ENCODE results near the gene PJA2. TPM values are rescaled to one million over a fixed set of nuclear protein-coding genes. Genes with fewer than 3 reads are reported as not detected.

Gene PJA2
- total RNA-seq, 2 donors from 2014 or later: 55.9 to 102 TPM

DNA sequence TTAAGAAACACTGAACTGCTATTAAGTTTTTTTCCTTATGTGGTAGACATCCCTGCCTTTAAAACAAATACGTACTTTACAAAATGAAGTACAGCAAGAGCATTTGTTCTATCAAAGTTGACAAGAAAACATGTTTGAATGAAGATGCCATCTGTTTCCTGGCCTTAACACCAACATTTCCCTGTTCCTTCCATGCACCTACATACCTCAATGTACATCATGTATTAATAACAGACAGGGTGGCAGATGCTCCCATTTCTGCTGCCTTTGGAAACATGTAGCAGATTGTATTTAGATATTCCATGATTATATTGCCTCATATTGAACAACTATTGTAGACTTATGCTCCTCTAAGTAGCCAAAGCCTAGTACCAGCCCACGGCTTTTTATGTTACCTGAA is 104.4 kb downstream of the PJA2 start:
- intact Hi-C loops (cut with DNase I): no loop called here
- Histone ChIP-seq H3K9me3 (no peaks in the 10 kb centered on the region), H3K4me1 (no peaks in the 10 kb centered on the region), H3K27ac (no peak overlapping the region), H3K9ac (ENCODE audit: low read depth in 2 of 2, low read length in 2 of 2) (no peak overlapping the region), H3K4me3 (no peak overlapping the region), H3K27me3 (no peaks in the 10 kb centered on the region), H3K36me3 (no peaks in the 10 kb centered on the region)
- no peak for DNase-seq
- TF ChIP-seq, protein P1, sequence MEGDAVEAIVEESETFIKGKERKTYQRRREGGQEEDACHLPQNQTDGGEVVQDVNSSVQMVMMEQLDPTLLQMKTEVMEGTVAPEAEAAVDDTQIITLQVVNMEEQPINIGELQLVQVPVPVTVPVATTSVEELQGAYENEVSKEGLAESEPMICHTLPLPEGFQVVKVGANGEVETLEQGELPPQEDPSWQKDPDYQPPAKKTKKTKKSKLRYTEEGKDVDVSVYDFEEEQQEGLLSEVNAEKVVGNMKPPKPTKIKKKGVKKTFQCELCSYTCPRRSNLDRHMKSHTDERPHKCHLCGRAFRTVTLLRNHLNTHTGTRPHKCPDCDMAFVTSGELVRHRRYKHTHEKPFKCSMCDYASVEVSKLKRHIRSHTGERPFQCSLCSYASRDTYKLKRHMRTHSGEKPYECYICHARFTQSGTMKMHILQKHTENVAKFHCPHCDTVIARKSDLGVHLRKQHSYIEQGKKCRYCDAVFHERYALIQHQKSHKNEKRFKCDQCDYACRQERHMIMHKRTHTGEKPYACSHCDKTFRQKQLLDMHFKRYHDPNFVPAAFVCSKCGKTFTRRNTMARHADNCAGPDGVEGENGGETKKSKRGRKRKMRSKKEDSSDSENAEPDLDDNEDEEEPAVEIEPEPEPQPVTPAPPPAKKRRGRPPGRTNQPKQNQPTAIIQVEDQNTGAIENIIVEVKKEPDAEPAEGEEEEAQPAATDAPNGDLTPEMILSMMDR (IDR thresholded peaks at IDR 0.05): no peak

DNA sequence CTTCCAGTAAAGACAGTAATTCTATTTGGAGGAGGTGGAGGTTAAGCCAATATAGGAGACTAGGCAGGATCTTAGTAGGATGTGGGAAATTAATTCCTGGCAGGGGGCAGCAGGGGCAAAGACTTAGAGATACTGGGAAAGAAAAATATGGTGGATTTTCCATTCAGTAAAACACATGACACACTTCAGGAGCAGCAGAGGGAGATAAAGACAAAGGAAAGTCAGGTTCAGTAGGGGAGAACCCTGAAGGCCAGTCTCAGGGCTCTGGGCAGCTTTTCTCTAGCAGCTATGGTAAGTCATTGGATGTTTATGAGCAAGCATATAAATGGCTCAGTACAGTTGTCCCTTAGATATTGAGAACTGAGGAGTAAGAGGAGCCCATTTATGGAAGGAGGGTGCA is 105.5 kb downstream of the PJA2 start:
- Histone ChIP-seq H3K4me1 (no peaks in the 10 kb centered on the region), H3K36me3 (no peaks in the 10 kb centered on the region), H3K4me3 (no peak overlapping the region), H3K9ac (ENCODE audit: low read depth in 2 of 2, low read length in 2 of 2) (no peak overlapping the region), H3K9me3 (no peaks in the 10 kb centered on the region), H3K27ac (no peak overlapping the region), H3K27me3 (no peaks in the 10 kb centered on the region)
- TF ChIP-seq, protein P1 (IDR thresholded peaks at IDR 0.05): no peak
- DNase-seq: no peak
- intact Hi-C loops (cut with DNase I): no loop called here

DNA sequence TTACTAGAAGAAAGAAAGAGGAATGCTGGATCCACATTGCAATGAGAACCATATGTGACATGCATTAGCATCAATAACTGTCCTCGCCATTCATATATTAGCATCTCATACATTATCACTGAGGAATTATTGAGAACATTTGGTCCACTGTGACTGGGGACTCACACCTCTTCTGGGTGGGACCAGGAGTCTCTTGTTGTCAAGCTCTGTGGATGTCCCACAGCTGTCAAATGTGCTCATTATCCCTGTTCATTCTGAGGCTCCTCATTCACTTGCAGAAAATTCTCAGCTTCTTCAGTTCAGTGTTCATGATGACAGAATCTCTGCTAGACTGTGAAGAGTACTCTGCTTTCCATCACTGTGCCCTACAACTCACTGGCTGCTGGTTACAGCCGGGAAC is 109.4 kb downstream of the PJA2 start:
- no peak for DNase-seq
- Histone ChIP-seq H3K36me3 (no peaks in the 10 kb centered on the region), H3K27ac (no peak overlapping the region), H3K4me3 (no peak overlapping the region), H3K4me1 (no peaks in the 10 kb centered on the region), H3K27me3 (no peaks in the 10 kb centered on the region), H3K9me3 (no peaks in the 10 kb centered on the region), H3K9ac (ENCODE audit: low read depth in 2 of 2, low read length in 2 of 2) (no peak overlapping the region)
- intact Hi-C loops (cut with DNase I): no loop called here
- TF ChIP-seq, protein P1 (IDR thresholded peaks at IDR 0.05): no peak

DNA sequence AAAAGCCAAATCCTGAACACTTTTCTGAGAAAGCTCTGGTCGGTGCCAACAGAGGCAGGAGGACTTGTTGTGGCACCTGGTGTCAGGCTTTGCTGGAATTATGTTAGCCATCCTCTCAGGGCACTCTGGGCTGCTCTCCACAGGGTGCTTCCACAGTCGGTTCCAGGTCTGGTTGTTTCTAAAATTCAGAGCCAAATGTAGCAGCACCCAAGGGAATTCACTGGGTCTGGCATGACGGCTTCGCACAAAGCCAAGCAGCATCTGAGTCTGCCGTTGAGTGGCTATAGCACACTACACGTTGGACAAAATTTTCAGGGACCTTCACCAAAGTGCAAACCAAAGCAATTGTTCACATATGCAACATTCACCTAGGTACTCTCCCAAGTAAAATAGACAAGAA is 110.2 kb downstream of the PJA2 start:
- no peaks in the 10 kb centered on the region for H3K4me1 ChIP-seq
- no peaks in the 10 kb centered on the region for H3K9me3 ChIP-seq
- no peak overlapping the region for H3K9ac ChIP-seq (ENCODE audit: low read depth in 2 of 2, low read length in 2 of 2)
- H3K27me3 ChIP-seq: no peaks in the 10 kb centered on the region
- TF ChIP-seq, protein P1 (IDR thresholded peaks at IDR 0.05): no peak
- H3K4me3 ChIP-seq: no peak overlapping the region
- intact Hi-C loops (cut with DNase I): no loop called here
- H3K27ac ChIP-seq: no peak overlapping the region
- no peaks in the 10 kb centered on the region for H3K36me3 ChIP-seq
- DNase-seq: no peak

DNA sequence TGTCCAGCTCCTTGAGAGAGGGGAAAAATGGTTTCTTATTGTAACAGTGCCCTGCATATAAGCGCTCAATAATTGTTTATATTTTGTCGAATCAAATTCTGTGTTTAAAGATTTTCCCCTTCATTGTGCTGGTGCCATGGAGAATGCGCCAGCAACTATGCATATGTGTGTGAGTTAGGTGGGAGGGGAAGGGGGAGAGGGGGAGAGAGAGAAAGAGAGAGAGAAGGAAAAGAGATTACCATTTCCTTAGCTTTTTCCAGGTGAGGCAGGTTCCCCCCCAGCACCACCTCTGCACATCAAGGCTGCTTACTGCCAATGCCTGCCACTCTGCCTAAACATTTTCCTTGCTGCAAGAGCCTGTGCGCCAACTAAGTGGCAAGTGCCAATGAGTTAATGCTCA is 111.0 kb downstream of the PJA2 start:
- Histone ChIP-seq H3K4me1 (no peaks in the 10 kb centered on the region), H3K27me3 (no peaks in the 10 kb centered on the region), H3K9me3 (no peaks in the 10 kb centered on the region), H3K4me3 (no peak overlapping the region), H3K36me3 (no peaks in the 10 kb centered on the region), H3K9ac (ENCODE audit: low read depth in 2 of 2, low read length in 2 of 2) (no peak overlapping the region), H3K27ac (no peak overlapping the region)
- DNase-seq: no peak
- intact Hi-C loops (cut with DNase I): no loop called here
- TF ChIP-seq, protein P1 (IDR thresholded peaks at IDR 0.05): no peak

DNA sequence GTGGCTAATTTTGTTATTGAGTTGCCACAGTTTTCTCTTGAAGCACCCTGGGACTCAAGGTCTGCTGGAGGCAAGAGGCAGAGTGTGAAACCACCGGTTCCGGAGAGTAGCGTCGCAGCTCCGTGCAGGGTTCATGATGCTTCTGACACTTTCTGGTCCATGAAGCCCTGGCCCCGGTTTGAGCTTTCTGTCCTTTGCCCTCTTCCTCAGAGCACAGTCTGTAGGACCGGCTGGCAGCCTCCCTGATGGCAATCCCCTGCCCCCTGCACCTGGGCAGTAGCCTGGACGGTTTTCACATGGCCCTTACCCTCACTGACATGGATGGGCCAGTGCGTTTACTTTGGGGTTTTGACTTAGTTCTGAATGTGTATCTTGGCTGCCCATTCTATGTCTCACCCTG is 111.9 kb downstream of the PJA2 start:
- no peak for DNase-seq
- Histone ChIP-seq H3K4me3 (no peak overlapping the region), H3K27me3 (no peaks in the 10 kb centered on the region), H3K9ac (ENCODE audit: low read depth in 2 of 2, low read length in 2 of 2) (no peak overlapping the region), H3K4me1 (no peaks in the 10 kb centered on the region), H3K9me3 (no peaks in the 10 kb centered on the region), H3K36me3 (no peaks in the 10 kb centered on the region), H3K27ac (no peak overlapping the region)
- TF ChIP-seq, protein P1 (IDR thresholded peaks at IDR 0.05): no peak
- intact Hi-C loops (cut with DNase I): no loop called here
